ENCODE data around the gene AP3M1.

AP3M1 gene

DNA sequence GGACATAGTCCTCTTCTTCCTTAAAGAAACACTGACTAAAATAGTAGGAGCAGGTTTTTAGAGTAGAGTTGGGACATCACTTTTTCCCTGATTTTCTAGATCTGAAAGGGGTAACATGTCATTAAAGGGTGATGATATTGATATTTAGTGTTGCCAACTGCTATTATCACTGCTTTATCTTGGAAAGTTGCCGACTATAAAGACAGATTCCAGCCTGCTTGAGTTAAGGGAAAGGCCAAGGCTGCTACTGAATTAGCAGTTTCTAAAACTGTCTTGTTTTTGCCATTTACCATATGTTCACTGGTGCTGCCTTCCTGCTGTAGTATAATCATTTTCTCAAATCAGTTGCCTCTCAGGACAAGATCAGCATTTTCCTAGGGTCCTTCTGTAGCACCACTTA, 29.7 kb downstream of the AP3M1 start:
- TF ChIP-seq TAF1 (IDR thresholded peaks at IDR 0.05; ENCODE audit: borderline replicate concordance, insufficient read depth, low read length) (no peak), POLR2AphosphoS5 (IDR thresholded peaks at IDR 0.05; ENCODE audit: low read depth, low read length) (no peak), FOXP2 (optimal IDR thresholded peaks at IDR 0.05; ENCODE audit: borderline replicate concordance, extremely low read depth, extremely low read length, insufficient read depth) (no peak), SIN3A (IDR thresholded peaks at IDR 0.05; ENCODE audit: borderline replicate concordance, insufficient read depth, low read length) (no peak)
- TF ChIP-seq, protein P1, sequence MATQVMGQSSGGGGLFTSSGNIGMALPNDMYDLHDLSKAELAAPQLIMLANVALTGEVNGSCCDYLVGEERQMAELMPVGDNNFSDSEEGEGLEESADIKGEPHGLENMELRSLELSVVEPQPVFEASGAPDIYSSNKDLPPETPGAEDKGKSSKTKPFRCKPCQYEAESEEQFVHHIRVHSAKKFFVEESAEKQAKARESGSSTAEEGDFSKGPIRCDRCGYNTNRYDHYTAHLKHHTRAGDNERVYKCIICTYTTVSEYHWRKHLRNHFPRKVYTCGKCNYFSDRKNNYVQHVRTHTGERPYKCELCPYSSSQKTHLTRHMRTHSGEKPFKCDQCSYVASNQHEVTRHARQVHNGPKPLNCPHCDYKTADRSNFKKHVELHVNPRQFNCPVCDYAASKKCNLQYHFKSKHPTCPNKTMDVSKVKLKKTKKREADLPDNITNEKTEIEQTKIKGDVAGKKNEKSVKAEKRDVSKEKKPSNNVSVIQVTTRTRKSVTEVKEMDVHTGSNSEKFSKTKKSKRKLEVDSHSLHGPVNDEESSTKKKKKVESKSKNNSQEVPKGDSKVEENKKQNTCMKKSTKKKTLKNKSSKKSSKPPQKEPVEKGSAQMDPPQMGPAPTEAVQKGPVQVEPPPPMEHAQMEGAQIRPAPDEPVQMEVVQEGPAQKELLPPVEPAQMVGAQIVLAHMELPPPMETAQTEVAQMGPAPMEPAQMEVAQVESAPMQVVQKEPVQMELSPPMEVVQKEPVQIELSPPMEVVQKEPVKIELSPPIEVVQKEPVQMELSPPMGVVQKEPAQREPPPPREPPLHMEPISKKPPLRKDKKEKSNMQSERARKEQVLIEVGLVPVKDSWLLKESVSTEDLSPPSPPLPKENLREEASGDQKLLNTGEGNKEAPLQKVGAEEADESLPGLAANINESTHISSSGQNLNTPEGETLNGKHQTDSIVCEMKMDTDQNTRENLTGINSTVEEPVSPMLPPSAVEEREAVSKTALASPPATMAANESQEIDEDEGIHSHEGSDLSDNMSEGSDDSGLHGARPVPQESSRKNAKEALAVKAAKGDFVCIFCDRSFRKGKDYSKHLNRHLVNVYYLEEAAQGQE (IDR thresholded peaks at IDR 0.05; ENCODE audit: insufficient read depth in 1 of 2, low read depth in 2 of 2, low read length in 2 of 2), result no peak

DNA sequence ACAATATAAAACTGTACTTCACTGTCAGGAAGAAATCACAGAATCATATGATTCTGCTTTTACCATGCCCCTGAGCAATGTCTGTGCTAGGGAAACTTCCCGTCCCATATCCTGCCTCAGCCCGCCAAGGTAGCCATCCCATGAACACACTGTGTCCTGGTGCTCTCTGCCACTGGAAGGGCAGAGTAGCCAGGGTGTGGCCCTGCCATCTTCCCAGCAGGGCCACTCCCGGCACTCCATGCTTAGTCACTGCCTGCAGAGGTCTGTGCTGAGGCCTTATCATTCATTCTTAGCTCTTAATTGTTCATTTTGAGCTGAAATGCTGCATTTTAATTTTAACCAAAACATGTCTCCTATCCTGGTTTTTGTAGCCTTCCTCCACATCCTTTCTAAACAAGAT, 31.8 kb downstream of the AP3M1 start:
- no peak for TF ChIP-seq SIN3A (IDR thresholded peaks at IDR 0.05; ENCODE audit: borderline replicate concordance, insufficient read depth, low read length)
- TF ChIP-seq TAF1 (IDR thresholded peaks at IDR 0.05; ENCODE audit: borderline replicate concordance, insufficient read depth, low read length), result no peak
- TF ChIP-seq FOXP2 (optimal IDR thresholded peaks at IDR 0.05; ENCODE audit: borderline replicate concordance, extremely low read depth, extremely low read length, insufficient read depth), result no peak
- TF ChIP-seq, protein P1 (IDR thresholded peaks at IDR 0.05; ENCODE audit: insufficient read depth in 1 of 2, low read depth in 2 of 2, low read length in 2 of 2), result no peak
- TF ChIP-seq POLR2AphosphoS5 (IDR thresholded peaks at IDR 0.05; ENCODE audit: low read depth, low read length), result no peak

DNA sequence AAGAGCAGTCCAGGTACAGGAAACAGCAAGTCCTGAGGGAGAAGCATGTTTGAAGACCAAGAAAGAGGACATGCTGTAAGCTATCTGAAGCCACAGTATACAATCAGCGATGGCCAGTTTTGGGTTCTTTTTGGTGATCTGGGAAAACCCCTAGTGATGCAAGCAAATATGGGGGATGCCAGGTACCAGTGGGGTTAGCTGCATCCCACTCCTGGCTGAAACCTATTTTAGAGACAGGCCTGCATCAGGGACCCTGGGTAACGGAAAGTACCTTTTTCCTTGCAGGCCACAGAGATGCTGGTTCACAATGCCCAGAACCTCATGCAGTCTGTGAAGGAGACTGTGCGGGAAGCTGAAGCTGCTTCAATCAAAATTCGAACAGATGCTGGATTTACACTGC, 32.9 kb downstream of the AP3M1 start:
- TF ChIP-seq SIN3A (IDR thresholded peaks at IDR 0.05; ENCODE audit: borderline replicate concordance, insufficient read depth, low read length), result no peak
- TF ChIP-seq FOXP2 (optimal IDR thresholded peaks at IDR 0.05; ENCODE audit: borderline replicate concordance, extremely low read depth, extremely low read length, insufficient read depth), result no peak
- TF ChIP-seq, protein P1 (IDR thresholded peaks at IDR 0.05; ENCODE audit: insufficient read depth in 1 of 2, low read depth in 2 of 2, low read length in 2 of 2), result no peak
- no peak for TF ChIP-seq POLR2AphosphoS5 (IDR thresholded peaks at IDR 0.05; ENCODE audit: low read depth, low read length)
- no peak for TF ChIP-seq TAF1 (IDR thresholded peaks at IDR 0.05; ENCODE audit: borderline replicate concordance, insufficient read depth, low read length)

DNA sequence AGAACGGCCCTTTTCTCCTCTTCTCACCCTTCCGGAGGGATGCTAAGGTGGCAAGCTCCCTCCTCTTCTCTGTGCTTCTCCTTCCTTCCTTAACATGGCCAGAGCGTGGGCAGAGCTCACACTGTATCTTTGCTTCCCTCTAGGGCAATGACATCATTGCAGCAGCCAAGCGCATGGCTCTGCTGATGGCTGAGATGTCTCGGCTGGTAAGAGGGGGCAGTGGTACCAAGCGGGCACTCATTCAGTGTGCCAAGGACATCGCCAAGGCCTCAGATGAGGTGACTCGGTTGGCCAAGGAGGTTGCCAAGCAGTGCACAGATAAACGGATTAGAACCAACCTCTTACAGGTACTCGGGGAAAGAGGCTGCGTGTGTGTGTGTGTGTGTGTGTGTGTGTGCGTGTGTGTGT, 36.6 kb downstream of the AP3M1 start:
- TF ChIP-seq TAF1 (IDR thresholded peaks at IDR 0.05; ENCODE audit: borderline replicate concordance, insufficient read depth, low read length), result no peak
- TF ChIP-seq FOXP2 (optimal IDR thresholded peaks at IDR 0.05; ENCODE audit: borderline replicate concordance, extremely low read depth, extremely low read length, insufficient read depth), result no peak
- no peak for TF ChIP-seq SIN3A (IDR thresholded peaks at IDR 0.05; ENCODE audit: borderline replicate concordance, insufficient read depth, low read length)
- TF ChIP-seq, protein P1 (IDR thresholded peaks at IDR 0.05; ENCODE audit: insufficient read depth in 1 of 2, low read depth in 2 of 2, low read length in 2 of 2), result no peak
- TF ChIP-seq POLR2AphosphoS5 (IDR thresholded peaks at IDR 0.05; ENCODE audit: low read depth, low read length), result no peak

DNA sequence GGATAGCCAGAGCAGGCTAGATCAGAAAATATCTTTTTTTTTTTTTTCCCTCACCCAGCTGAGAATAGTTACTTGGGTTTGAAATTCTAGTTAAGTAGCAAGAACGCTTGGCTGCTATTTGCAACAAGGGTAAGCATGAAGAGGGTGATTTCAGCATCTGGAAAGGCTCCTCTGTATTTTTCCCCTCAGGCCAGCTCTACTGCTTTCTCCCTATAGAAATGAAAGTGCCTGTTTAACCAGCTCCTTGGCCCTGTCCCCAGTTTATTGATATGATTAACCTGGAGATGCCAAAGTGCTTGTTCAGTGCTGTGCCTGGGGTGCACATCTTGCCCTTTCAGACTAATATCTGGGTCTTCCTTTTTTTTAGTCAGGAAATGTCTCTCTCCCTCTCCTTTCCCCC, 37.1 kb downstream of the AP3M1 start:
- TF ChIP-seq POLR2AphosphoS5 (IDR thresholded peaks at IDR 0.05; ENCODE audit: low read depth, low read length) (no peak), TAF1 (IDR thresholded peaks at IDR 0.05; ENCODE audit: borderline replicate concordance, insufficient read depth, low read length) (no peak), SIN3A (IDR thresholded peaks at IDR 0.05; ENCODE audit: borderline replicate concordance, insufficient read depth, low read length) (no peak), FOXP2 (optimal IDR thresholded peaks at IDR 0.05; ENCODE audit: borderline replicate concordance, extremely low read depth, extremely low read length, insufficient read depth) (no peak)
- TF ChIP-seq, protein P1 (IDR thresholded peaks at IDR 0.05; ENCODE audit: insufficient read depth in 1 of 2, low read depth in 2 of 2, low read length in 2 of 2), result no peak

Data from PFSK-1 (cell line).